SK-N-SH treated with all-trans-retinoic acid at 6 μM for 48 hours (cell line): Measurements from ENCODE around the gene HLCS.
"Not testable (repeated sequence)": the region's sequence is repeated elsewhere in the genome, so short reads cannot be mapped to it uniquely, and the experiment has no call there.

ENCODE experiments used
- ATAC-seq: fragments of 200-7000 bp; cut with Tn5 transposase; 3 replicates; pipeline ENCODE4 v1.9.1; 2020; ENCODE audit warnings: mild to moderate bottlenecking, moderate library complexity
- ARNTL ChIP-seq: fragments of 450-650 bp; formaldehyde crosslinking; IDR thresholded peaks from 2 replicates; pipeline ENCODE4 v1.5.0; 2020; ENCODE audit warnings: low read depth, mild to moderate bottlenecking, moderate library complexity, borderline replicate concordance
- BACH2 ChIP-seq: fragments of 250-450 bp; sonication (Bioruptor Pico); IDR thresholded peaks from 2 replicates; pipeline ENCODE4 v1.9.0; 2021; ENCODE audit warnings: mild to moderate bottlenecking, borderline replicate concordance
- ESRRG ChIP-seq: fragments of 250-450 bp; sonication (Bioruptor Pico); IDR thresholded peaks from 2 replicates; pipeline ENCODE4 v1.6.1; 2021; ENCODE audit warnings: mild to moderate bottlenecking
- GLIS3 ChIP-seq: fragments of 250-450 bp; sonication (Bioruptor Pico); IDR thresholded peaks from 2 replicates; pipeline ENCODE4 v1.5.0; 2020; ENCODE audit warnings: mild to moderate bottlenecking, moderate library complexity
- ISL1 ChIP-seq: fragments of 250-450 bp; sonication (Bioruptor Pico); IDR thresholded peaks from 2 replicates; pipeline ENCODE4 v2.1.2; 2022; ENCODE audit warnings: mild to moderate bottlenecking, moderate library complexity
- PPARA ChIP-seq: fragments of 250-450 bp; sonication (Bioruptor Pico); IDR thresholded peaks from 2 replicates; pipeline ENCODE4 v1.5.0; 2020; ENCODE audit warnings: mild to moderate bottlenecking, borderline replicate concordance
- RARB ChIP-seq: fragments of 250-450 bp; sonication (Bioruptor Pico); IDR thresholded peaks from 2 replicates; pipeline ENCODE4 v1.8.0; 2021; ENCODE audit warnings: mild to moderate bottlenecking, moderate library complexity
- SNAI2 ChIP-seq: fragments of 250-450 bp; sonication (Bioruptor Pico); IDR thresholded peaks from 2 replicates; pipeline ENCODE4 v1.5.0; 2020; ENCODE audit warnings: mild to moderate bottlenecking, moderate library complexity
- TCF4 ChIP-seq: fragments of 250-450 bp; sonication (Bioruptor Pico); IDR thresholded peaks from 2 replicates; pipeline ENCODE4 v1.8.0; 2021; ENCODE audit warnings: mild to moderate bottlenecking, moderate library complexity, borderline replicate concordance
- ZC3H10 ChIP-seq: fragments of 250-450 bp; sonication (Bioruptor Pico); IDR thresholded peaks from 2 replicates; pipeline ENCODE4 v1.5.1; 2021; ENCODE audit warnings: mild to moderate bottlenecking, moderate library complexity
- ZFP3 ChIP-seq: fragments of 250-450 bp; sonication (Bioruptor Pico); IDR thresholded peaks from 2 replicates; pipeline ENCODE4 v1.5.0; 2020; ENCODE audit warnings: mild to moderate bottlenecking, moderate library complexity
- ZFP30 ChIP-seq: fragments of 450-650 bp; formaldehyde crosslinking; IDR thresholded peaks from 2 replicates; pipeline ENCODE4 v1.5.0; 2022; ENCODE audit warnings: mild to moderate bottlenecking, moderate library complexity
- ZNF70 ChIP-seq: fragments of 450-650 bp; formaldehyde crosslinking; IDR thresholded peaks from 2 replicates; pipeline ENCODE4 v1.5.0; 2020; ENCODE audit warnings: mild to moderate bottlenecking, moderate library complexity
- ZNF8 ChIP-seq: fragments of 450-650 bp; formaldehyde crosslinking; IDR thresholded peaks from 2 replicates; pipeline ENCODE4 v1.5.0; 2020; ENCODE audit warnings: mild to moderate bottlenecking, moderate library complexity
- TF ChIP-seq, protein P1 (sequence below): fragments of 250-450 bp; sonication (Bioruptor Pico); IDR thresholded peaks from 2 replicates; pipeline ENCODE4 v1.5.0; 2020; ENCODE audit warnings: mild to moderate bottlenecking, moderate library complexity
- TF ChIP-seq, protein P2 (sequence below): fragments of 250-450 bp; sonication (Bioruptor Pico); IDR thresholded peaks from 2 replicates; pipeline ENCODE4 v1.5.1; 2020; ENCODE audit warnings: low read depth, mild to moderate bottlenecking, moderate library complexity
- TF ChIP-seq, protein P3 (sequence below): fragments of 250-450 bp; sonication (Bioruptor Pico); IDR thresholded peaks from 2 replicates; pipeline ENCODE4 v1.8.0; 2020; ENCODE audit warnings: mild to moderate bottlenecking, moderate library complexity, borderline replicate concordance

HLCS gene

DNA sequence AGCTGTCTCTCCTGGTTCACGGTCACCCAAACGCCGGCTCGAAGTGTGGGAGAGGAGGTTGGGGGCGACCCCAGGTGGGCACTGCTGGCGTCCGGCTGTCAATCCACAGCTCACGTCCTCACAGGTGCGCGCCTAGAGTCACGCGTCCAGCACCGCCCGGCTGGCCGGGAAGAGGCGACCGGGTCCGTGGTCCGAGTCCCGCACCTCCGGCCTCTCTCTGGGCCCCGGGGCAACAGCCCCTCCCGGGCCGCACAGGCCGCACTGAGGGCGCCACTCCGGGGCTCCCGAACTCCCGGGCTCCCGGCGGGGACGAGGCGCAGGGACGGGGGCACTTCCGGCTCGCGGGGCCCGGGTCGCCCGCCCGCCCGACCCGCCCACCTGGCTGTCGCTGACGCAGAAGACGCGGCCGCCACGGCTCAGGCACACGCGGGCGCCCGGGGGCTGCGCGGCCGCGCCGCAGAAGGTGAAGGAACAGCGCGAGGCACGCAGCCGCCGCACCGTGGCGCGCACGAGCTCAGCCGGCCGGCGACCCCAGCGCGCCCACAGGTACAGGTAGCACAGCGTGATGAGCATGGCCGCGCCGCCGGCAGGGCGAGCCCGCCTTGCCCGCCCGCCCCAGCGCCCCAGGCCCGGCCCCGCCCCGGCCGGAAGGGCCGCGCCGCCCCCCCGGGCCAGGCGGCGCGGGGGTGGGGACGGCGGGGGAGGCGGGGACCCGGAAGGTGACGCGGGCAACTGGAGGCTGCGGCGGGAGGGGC is at the start of gene HLCS:
TSS of gene HLCS (minus strand) at position 604 of the 755 bp plus-strand sequence. CDS start at position 573, 31 bp downstream.
- peak; percentile 69 for ATAC-seq
- TF ChIP-seq RARB (CRISPR knock-in tag), result no peak
- no peak for TF ChIP-seq ISL1
- TF ChIP-seq SNAI2 (CRISPR knock-in tag), result no peak
- TF ChIP-seq TCF4 (CRISPR knock-in tag), result no peak

DNA sequence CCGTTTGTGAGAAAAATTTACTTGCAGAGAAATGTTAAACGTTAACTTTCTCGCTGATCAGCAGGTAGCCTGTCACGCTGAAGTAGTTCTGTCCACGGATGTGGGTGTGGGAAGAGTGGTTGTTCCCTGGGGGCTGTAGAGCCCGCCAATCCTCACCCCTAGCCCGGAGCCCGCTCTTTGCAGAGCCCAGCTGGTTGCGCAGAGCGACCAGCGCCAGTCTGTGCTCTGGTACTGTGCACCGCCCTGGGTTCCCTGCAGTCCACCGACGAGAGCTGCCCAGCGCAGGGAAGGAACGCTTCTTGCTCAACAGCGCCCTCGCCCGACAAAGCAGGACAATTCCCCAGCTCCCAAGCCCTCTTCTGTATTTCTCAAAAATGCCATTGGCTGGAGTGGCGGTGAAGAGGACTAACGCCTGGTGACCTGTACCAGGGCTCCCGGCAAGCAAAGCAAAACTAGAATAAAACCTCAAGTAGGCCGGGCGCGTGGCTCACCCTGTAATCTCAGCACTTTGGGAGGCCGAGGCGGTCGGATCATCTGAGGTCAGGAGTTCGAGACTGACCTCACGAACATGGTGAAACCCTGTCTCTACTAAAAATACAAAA is 43.4 kb upstream of the HLCS start:
- ATAC-seq, result peak; percentile 100
- TF ChIP-seq ZFP3 (peak; percentile 98), PPARA (CRISPR knock-in tag) (no peak)

DNA sequence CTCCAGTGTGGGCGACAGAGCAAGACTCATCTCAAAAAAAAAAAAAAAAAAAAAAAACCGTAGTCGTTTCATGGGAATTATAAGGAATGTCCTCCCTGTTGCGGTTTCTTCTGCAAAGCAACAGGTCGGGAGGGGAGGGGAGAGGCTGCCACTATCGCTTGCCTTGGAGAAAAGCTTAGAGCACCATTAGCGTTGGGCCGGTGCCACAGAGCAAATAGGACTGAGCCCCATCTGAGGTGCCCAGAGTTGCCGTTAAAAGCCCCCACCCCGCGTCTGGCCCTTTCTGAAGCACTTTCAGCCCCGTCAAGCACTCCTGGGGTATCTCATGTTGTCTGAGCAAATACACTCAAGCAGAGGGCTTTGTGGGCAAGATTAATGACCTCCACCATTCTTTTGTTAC is 42.3 kb upstream of the HLCS start:
- ATAC-seq, result no peak
- no peak for TF ChIP-seq ZC3H10 (CRISPR knock-in tag)

DNA sequence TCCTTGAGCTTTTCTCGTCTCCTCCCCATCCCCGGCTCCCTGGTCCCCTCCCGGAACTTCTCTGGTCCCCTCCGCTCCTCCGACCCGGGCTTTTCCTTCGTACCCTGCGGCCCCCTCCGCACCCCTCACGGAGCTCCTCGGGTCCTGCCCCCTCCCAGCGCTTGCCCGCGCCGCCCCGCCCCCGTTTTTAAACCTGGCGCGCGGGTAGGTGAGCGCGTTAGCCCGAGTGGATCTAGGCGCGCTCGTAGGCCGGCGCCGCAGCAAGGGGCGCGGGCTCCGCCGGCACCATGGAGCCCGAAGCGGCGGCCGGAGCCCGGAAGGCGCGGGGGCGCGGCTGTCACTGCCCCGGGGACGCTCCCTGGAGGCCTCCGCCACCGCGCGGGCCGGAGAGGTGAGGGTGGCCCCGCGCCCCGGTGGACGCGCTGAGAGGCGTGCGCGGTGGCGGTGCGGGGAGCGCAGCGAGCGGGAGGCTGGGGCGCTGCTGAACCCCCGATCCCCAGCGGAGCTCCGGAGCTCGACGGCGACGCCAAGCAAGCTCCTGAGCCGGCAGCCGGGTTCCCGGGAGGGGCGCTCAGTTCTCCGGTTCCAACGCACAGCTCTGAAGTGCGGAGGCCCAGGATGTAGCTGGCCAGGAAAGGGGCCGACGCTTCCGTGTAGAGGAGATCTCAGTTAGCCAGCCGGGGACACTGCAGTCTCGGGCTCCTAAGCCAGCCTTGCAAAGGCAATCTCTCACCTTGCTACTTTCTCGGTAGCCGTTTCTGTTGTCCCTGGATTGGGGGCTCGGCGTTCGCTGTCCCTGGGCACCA is 40.2 kb upstream of the HLCS start, which contains the start of gene RIPPLY3:
TSS of gene RIPPLY3 (plus strand) at position 217 of the 806 bp plus-strand sequence. CDS start at position 288, 71 bp downstream.
- ATAC-seq, result peak; percentile 28
- TF ChIP-seq PPARA (CRISPR knock-in tag), result no peak
- TF ChIP-seq RARB (CRISPR knock-in tag), result no peak
- no peak for TF ChIP-seq ARNTL (CRISPR knock-in tag)
- no peak for TF ChIP-seq ZFP3
- no peak for TF ChIP-seq TCF4 (CRISPR knock-in tag)
- TF ChIP-seq ZC3H10 (CRISPR knock-in tag), result no peak
- no peak for TF ChIP-seq ZFP30 (CRISPR knock-in tag)
- TF ChIP-seq, protein P1, sequence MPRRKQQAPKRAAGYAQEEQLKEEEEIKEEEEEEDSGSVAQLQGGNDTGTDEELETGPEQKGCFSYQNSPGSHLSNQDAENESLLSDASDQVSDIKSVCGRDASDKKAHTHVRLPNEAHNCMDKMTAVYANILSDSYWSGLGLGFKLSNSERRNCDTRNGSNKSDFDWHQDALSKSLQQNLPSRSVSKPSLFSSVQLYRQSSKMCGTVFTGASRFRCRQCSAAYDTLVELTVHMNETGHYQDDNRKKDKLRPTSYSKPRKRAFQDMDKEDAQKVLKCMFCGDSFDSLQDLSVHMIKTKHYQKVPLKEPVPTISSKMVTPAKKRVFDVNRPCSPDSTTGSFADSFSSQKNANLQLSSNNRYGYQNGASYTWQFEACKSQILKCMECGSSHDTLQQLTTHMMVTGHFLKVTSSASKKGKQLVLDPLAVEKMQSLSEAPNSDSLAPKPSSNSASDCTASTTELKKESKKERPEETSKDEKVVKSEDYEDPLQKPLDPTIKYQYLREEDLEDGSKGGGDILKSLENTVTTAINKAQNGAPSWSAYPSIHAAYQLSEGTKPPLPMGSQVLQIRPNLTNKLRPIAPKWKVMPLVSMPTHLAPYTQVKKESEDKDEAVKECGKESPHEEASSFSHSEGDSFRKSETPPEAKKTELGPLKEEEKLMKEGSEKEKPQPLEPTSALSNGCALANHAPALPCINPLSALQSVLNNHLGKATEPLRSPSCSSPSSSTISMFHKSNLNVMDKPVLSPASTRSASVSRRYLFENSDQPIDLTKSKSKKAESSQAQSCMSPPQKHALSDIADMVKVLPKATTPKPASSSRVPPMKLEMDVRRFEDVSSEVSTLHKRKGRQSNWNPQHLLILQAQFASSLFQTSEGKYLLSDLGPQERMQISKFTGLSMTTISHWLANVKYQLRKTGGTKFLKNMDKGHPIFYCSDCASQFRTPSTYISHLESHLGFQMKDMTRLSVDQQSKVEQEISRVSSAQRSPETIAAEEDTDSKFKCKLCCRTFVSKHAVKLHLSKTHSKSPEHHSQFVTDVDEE (CRISPR knock-in tag), result no peak
- TF ChIP-seq, protein P2, sequence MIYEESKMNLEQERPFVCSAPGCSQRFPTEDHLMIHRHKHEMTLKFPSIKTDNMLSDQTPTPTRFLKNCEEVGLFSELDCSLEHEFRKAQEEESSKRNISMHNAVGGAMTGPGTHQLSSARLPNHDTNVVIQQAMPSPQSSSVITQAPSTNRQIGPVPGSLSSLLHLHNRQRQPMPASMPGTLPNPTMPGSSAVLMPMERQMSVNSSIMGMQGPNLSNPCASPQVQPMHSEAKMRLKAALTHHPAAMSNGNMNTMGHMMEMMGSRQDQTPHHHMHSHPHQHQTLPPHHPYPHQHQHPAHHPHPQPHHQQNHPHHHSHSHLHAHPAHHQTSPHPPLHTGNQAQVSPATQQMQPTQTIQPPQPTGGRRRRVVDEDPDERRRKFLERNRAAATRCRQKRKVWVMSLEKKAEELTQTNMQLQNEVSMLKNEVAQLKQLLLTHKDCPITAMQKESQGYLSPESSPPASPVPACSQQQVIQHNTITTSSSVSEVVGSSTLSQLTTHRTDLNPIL (CRISPR knock-in tag), result no peak
- no peak for TF ChIP-seq ZNF70 (CRISPR knock-in tag)
- no peak for TF ChIP-seq BACH2 (CRISPR knock-in tag)
- TF ChIP-seq, all 23 proteins: peak for 0

DNA sequence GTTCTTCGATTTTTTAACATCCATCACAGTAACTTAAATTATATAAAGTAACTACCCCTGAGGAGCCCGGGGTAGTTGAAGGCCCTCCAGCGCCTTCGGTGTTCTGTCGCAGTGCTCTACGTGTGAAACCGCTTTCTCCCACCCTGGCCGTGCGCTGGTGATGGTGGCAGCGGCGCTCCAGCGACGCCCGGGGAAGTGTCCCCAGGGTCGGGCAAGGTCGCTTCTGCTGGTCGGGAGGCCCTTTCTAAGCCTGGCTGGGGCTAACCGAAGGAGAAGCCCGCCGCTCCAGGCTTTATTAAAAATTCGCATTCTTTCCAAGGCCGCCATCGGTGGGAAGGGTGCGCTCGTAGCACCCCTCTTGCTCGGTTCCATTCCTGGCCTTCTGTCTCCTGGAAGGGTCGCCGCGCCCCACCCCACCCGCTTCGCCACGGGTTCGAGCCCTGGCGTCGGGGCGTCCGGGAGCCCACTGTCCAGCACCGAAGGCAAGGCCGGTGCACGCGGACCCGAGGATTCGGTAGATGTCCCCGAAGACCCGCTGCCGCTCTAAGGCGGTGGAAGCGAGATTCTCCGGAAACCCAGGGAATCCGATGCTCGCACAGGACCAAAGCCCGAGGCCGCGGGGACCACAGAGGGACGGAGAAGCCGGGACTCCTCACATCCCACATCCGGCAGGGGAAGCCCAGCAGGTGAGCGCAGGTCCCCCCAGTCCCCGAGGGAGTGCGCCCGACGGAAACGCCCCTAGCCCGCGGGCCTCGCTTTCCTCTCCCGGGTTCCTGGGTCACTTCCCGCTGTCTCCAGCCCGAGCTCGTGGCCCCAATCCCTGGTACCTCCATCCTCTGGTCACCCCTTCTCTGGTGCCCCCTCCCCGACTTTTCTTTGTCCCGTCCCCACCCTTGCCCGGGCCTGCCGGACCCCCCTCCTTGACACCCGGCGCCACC is 39.3 kb upstream of the HLCS start:
- no peak for TF ChIP-seq ZFP30 (CRISPR knock-in tag)
- no peak for TF ChIP-seq ZNF8
- no peak for TF ChIP-seq GLIS3 (CRISPR knock-in tag)
- no peak for TF ChIP-seq ESRRG (CRISPR knock-in tag)
- TF ChIP-seq, protein P3, sequence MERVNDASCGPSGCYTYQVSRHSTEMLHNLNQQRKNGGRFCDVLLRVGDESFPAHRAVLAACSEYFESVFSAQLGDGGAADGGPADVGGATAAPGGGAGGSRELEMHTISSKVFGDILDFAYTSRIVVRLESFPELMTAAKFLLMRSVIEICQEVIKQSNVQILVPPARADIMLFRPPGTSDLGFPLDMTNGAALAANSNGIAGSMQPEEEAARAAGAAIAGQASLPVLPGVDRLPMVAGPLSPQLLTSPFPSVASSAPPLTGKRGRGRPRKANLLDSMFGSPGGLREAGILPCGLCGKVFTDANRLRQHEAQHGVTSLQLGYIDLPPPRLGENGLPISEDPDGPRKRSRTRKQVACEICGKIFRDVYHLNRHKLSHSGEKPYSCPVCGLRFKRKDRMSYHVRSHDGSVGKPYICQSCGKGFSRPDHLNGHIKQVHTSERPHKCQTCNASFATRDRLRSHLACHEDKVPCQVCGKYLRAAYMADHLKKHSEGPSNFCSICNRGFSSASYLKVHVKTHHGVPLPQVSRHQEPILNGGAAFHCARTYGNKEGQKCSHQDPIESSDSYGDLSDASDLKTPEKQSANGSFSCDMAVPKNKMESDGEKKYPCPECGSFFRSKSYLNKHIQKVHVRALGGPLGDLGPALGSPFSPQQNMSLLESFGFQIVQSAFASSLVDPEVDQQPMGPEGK (CRISPR knock-in tag), result no peak
- TF ChIP-seq, protein P2 (CRISPR knock-in tag), result no peak
- no peak for ATAC-seq

DNA sequence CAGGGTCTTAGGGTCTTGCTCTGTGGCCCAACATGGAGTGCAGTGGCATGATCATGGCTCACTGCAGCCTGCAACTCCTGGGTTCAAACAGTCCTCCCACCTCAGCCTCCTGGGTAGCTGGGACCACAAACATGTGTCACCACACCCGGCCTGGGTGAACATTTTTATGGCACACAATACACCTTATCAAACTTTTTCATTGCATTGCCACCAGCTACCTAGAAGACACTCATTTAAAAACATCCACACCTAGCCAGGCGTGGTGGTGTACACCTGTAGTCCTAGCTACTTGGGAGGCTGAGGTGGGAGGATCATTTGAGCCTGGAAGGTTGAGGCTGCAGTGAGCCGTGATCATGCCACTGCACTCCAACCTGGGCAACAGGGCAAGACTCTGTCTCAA is 37.4 kb upstream of the HLCS start:
- not testable (repeated sequence) for ATAC-seq

DNA sequence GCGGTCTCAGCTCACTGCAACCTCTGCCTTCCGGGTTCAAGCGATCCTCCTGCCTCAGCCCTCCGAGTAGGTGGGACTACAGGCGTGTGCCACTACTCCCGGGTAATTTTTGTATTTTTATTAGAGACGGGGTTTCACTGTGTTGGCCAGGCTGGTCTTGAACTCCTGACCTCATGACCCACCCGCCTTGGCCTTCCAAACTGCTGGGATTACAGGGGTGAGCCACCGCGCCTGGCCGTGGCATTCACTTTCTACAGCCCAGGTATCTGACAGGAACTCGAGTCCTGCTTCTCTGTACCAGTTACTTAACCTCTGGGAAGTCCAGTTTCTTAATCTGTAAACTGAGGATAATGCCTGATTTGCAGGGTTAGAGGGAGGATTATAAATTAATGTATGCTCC is 36.4 kb upstream of the HLCS start:
- ATAC-seq, result not testable (repeated sequence)
